NCI-H2081 treated with DMSO at 0.1 percent for 48 hours (cell line): Measurements from ENCODE around the gene ZSCAN16.
A peak's percentile ranks its signal among the peaks of the same experiment; 100 is the strongest.

Experiments used
- DNase-seq: peaks from one replicate; lab custom pipeline; 2025; lab: John Stamatoyannopoulos, UW

The ZSCAN16 gene

DNA sequence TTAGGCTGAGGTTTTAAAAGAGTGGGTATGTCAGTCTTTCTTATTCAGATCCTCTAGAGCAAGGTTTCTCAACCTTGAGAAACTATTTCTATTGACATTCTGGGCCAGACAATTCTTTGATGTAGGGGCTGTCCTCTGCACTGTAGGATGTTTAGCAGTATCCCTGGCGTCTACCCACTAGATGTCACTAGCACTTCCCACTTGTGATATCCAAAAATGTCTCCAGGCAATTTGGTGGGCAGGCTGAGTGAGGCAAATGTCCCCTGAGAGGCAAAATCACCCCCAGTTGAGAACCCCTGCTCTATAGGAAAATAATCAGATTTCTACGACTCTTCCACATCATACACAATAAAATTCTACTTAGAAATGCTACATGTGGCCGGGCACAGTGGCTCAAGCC is 9.6 kb downstream of the ZSCAN16 start:
- peak; percentile 10 for DNase-seq

DNA sequence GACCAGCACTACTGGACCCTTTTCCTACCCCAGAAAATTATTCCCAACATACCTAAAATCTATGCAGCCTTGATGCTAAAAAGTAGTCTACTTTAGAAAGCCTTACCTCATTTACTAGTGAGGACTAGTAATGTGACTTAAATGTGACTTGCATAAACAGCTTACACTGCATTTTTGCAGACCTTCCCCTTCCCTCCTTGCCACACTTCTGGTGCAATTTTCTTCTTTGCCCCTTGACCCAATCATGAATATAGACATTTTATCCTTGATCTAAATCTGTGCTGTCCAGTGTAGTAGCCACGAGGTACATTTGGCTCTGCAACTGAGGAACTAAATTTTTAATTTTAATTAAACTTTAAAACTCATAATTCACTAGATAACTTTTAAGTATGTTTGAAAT is 10.3 kb downstream of the ZSCAN16 start:
- DNase-seq, result no peak

- DNase-seq, result no peak
Measured at GRCh38 chr6:28135393-28135792, 11.0 kb downstream of the ZSCAN16 start.

GRCh38 chr6:28136585-28137504 is 12.4 kb downstream of the ZSCAN16 start:
- peak; percentile 44 for DNase-seq

GRCh38 chr6:28137505-28137981 is 13.1 kb downstream of the ZSCAN16 start:
- DNase-seq, result no peak

GRCh38 chr6:28139860-28140543 is 15.6 kb downstream of the ZSCAN16 start:
- DNase-seq, result no peak

DNA sequence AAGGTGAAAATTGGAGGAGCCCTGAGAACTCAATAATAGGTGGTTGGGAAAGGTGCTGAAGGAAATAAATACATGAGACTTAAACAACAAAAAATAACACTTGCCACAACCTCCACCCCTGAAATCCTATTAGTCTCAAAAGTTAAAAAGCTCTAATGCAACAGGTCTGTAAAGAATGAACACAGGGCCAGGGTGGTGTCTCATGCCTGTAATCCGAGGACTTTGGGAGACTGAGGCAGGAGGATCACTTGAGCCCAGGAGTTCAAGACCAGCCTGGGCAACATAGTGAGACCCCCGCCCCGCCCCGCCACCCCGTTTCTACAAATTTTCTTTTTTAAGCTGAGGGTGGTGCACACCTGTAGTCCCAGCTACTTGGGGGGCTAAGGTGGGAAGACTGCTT is 16.2 kb downstream of the ZSCAN16 start:
- DNase-seq, result no peak

- DNase-seq, result peak; percentile 54
Measured at GRCh38 chr6:28141500-28142329, 17.3 kb downstream of the ZSCAN16 start, which contains the start of gene ZKSCAN8. ZKSCAN8 (plus strand) TSS chr6:28141883; CDS start chr6:28148408, 6,525 bp downstream.

GRCh38 chr6:28142446-28142845 is 18.0 kb downstream of the ZSCAN16 start:
- DNase-seq, result no peak

DNA sequence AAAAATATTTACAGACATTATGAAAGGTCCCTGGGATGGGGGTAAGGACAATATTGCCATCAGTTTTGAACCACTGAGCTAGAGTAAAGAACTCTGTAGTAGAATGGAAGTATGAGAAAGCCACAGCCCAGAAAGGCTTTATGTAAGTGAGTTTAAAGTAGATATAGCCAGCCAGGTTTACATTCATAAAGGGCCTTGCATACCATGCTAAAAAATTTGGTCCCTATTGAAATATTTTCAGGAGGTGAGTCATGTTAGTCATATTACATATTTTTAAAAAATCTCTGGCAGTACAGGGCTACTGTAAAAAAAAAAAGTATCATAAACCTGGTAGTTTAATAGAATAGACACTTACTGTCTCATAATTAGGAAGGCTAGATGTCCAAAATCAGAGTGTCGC is 20.8 kb downstream of the ZSCAN16 start:
- DNase-seq, result no peak

- DNase-seq, result no peak
Measured at GRCh38 chr6:28152531-28152930, 28.1 kb downstream of the ZSCAN16 start.

DNA sequence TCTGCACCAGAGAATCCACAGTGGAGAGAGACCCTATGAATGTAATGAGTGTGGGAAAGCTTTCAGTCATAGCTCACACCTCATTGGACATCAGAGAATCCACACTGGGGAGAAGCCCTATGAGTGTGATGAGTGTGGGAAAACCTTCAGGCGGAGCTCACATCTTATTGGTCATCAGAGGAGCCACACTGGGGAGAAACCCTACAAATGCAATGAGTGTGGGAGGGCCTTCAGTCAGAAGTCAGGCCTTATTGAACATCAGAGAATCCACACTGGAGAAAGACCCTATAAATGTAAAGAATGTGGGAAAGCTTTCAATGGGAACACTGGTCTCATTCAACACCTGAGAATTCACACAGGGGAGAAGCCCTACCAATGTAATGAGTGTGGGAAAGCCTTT is 29.1 kb downstream of the ZSCAN16 start:
- no peak for DNase-seq

DNA sequence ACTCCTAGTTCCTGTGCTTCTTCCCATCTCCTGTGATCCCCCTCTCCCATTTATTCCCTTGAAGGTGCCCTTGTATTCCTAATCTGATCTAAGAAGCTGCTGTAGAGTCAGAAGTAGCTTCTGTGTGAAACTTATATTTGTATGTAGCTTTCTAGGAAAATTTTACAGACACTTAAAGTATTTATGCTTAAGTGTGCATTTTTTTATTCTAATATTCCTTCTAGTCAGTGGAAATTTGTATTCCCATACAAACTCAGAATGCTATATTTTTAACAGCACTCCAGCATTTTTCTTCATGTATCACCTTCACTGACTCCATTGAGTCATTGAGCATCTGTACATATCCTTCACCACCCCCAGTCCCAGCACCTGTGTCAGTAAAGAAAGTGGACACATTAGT is 29.9 kb downstream of the ZSCAN16 start:
- DNase-seq, result no peak

DNA sequence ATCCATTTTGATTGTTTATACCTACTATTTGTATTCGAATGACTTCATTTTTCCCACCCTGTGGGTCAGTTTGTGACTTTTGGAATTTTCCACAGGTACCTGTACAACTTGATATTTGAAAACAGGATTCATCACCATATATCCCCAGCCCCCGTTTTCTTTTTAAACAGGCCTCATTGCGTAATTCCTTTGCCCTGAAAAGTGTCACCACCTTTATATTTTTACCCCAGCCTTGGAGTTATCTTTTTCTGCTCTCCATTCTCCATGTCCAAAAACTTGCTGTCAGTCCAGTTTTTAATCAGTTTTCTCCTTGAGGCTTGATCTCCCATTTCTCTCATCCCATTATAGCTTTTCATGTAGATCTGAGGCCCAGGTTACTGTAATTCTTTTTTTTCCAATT is 33.9 kb downstream of the ZSCAN16 start:
- no peak for DNase-seq

DNA sequence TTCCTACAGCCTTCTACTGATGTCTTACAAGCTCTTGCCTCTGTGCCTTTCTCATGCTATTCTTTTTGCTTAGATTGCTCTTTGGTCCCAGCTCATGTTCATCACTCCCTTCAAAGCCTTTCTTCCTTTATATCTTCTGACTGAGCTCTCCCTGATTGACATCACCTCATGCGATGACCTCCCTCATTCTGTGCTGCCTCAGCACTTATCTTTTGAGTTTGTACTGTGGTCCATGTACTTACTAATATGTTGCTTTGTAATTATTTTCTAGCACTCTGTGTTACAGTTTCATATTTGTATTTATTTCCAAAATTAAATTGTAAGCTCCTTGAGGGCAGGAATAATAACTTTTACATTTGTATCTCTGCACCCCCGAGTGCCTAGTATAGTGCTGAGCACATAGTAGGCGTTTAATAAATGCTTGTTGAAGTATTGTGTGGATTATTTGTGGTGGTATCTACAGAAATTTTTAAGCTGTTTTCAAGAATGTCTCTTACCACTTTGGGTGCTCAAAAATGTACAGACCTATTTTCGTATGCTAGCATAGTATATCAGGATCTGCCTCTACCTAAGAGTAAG is 34.7 kb downstream of the ZSCAN16 start:
- no peak for DNase-seq

GRCh38 chr6:28160233-28160632 is 35.8 kb downstream of the ZSCAN16 start:
- DNase-seq, result no peak

- DNase-seq, result peak; percentile 9
Measured at GRCh38 chr6:28161410-28162079, 37.1 kb downstream of the ZSCAN16 start.

DNA sequence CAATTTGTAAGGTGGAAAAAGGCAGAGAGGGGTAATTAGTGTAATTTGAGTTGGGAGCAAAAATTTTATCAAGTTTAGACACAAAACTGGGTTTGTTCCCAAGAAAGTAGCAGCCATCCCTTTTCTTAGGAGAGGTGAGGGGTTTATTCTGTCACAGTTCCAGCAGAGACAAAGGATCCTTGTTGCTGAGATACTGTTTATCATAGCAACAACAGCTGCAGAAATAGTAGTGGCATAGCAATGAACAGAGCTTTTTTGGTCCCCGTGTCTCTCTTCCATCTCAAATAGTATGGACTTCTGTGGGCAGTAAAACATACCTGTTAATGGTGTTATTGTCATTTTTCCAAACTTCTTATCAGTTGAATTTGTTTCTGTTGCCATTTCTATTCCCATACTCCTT is 41.2 kb downstream of the ZSCAN16 start:
- DNase-seq, result no peak

GRCh38 chr6:28167068-28167467 is 42.7 kb downstream of the ZSCAN16 start:
- DNase-seq, result no peak

DNA sequence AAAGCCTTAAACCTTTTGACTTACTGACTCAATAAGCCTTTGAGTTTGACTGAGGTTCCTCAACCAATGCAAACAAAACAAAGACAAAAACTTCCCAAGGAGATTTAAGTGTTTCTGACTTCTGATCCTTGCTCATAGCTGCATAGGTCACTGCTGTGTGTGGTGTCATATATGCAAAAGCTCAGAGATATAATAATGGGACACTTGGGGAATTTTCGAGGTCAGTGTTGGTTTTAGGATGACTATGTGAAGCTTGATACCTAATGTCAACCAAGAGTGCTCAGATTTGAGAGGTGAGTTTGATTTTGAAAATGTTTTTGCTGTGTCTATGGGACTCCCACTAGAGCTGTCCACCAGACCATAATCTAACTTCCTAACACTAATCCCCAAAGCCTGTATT is 43.5 kb downstream of the ZSCAN16 start:
- DNase-seq, result no peak

DNA sequence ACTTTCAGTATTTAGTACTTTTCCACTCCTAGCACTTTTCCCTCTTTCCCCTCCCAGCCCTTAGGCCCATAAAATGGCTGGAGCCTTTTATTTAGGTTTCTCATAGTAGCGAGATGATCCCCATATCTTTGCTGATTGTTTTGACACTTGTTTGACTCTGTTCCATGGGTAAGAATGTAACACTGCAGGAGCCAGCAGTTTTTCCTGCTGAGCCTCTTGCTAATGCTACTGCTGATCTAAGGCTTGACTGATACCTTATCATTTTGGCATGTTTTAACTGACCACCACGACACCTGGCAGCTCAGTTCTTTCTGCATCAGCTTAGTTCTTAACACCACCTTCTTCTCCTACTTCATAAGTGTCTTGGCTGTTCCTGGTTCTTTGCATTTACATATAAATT is 46.9 kb downstream of the ZSCAN16 start:
- DNase-seq, result no peak
